Iris pigment epithelial cell (primary cell): ENCODE results near the gene LRRC73.
"Not testable (repeated sequence)": the region's sequence is repeated elsewhere in the genome, so short reads cannot be mapped to it uniquely, and the experiment has no call there.

Experiments used
- DNase-seq: peaks from one replicate; pipeline ENCODE4 v3.0.0-alpha.2; 2011; ENCODE audit warnings: low read depth

LRRC73 gene

DNA sequence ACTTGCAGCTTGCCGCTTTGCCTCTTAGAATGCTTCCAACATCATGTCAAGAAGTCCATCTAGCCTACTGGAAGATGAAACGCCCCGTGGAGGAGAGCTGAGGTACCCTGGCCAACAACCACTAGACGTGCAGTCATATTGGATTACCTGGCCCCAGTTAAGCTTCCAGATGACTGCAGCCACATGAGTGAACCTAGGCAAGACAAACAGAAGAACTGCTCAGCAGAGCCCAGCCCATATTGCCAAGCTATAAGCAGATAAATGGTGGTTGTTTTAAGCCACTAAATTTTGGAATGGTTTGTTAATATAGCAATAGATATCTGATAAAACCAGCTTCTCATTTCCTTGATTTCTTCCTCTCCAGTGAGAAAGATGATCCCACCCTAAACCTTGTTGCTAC lies 50.1 kb downstream of the LRRC73 start:
- no peak for DNase-seq

DNA sequence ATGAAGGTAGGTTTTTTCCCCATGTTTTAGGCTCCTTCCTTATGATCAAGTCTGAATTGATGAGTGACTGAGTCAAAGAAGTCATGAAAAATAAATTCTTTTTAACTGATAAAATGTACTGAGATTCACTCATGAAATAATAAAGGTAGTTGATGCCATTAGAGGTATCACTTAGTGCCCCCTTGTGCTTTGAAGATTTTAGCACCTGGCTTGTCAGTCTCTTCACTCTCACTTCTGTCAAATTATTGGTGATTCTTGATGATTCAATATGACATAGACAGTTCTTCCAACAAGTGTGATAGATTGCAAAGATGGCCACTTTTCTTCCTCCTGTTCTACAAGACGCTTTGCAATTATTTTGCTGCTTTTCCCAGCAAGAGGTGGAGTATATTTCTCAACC lies 50.6 kb downstream of the LRRC73 start:
- no peak for DNase-seq

- DNase-seq: not testable (repeated sequence)
Measured at GRCh38 chr6:43458154-43458553, 52.0 kb downstream of the LRRC73 start.

DNA sequence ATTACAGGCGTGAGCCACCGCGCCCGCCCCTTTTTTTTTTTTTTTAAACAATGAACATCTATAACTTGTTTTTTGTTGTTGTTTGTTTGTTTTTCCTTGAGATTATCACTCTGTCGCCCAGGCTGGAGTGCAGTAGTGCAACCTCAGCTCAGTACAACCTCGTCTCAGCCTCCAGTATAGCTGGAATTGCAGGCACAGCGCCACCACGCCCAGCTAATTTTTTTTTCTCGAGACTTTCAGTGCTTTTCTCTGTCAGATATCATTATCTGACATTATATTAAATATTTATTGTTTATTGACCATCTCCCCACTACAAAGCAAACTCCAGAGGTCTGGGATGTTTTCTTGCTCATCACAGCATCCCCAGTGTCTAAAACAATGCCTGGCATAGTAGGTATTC lies 52.5 kb downstream of the LRRC73 start:
- no peak for DNase-seq
